HG03139 (cell line): Measurements from ENCODE around the gene TMEM170A.
"Not testable (repeated sequence)": the region's sequence is repeated elsewhere in the genome, so short reads cannot be mapped to it uniquely, and the experiment has no call there.

Experiments used
- ATAC-seq: cut with Tn5 transposase; IDR thresholded peaks from one replicate; pipeline ENCODE4 v1.9.1; 2021; ENCODE audit not compliant: unreplicated experiment

TMEM170A gene

DNA sequence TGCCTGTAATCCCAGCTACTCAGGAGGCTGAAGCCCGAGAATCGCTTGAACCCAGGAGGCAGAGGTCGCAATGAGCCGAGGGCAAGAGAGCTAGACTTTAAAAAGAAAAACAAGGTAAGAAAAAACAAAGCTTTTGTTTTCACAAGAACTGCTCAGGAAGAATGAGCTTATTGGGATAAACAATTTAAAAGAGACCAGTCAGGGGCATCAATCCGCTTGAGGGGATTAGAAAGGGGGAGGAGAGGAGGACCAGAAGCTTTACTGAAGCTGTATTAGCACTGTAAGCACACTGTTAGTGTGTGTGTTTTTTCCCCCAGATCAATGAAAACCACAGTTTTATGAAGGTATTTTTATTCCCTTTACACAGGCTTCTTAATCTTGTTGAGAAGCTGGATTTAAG lies 8.8 kb downstream of the TMEM170A start:
- ATAC-seq, result no peak

DNA sequence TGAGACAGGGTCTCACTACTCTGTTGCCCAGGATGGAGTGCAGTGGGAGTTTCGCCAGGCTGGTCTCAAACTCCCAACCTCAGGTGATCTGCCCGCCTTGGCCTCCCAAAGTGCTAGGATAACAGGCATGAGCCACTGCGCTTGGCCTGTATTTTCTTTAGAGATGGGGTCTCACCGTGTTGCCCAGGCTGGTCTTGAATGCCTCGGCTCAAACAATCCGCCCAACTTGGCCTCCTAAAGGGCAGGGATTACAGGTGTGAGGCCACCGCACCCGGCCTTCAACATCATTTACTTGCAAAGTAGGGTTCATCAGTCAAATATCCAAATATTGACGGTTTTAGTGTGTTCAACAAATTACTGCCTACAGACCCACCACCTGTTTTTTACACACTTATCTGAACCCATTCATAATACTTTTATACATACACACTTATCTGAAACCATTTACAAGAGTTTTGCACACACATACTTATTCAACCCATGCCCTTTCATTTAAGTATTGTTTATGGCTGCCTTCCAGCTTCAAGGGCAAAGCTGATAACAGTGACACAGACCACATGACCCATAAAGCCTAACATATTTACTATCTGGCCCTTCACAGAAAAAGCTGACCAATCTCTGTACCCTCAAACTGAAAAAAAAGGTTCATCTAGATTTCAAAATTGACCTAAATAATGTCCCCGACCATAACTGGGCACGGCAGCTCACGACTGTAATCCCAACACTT lies 11.9 kb downstream of the TMEM170A start:
- ATAC-seq, result no peak

DNA sequence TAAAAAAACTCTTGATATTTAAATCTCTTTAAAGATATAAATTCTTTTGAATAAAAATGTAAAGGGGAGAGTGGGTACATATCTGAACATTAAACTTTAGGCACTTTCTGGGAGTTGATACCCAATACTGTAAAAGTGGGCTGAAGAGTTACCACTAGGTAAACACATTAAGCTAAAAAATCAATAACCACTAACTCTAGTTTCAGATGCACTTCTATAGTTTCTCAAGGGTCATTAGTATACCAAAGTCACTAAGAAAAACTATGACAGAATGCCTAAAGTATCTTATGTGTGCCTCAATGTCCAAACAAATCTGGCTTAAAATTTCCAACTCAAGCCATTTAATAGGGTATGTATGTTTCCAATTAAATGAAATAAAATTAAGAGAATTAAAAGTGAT lies 18.1 kb downstream of the TMEM170A start:
- ATAC-seq, result no peak

DNA sequence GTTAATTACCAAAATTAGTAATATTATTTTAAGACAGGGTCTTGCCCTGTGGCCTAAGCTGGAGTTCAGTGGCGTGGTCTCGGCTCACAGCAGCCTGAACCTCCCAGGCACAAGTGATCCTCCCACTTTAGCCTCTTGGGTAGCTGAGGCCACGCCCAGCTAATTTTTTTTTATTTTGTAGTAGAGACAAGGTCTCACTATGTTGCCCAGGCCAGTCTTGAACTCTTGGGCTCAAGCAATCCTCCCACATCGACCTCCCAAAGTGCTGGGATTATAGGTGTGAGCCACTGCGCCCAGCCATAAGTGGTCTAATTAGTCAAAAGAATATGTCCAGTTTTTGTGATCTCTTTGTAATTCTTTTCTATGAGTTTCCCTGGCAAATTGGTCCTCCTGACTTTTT lies 19.2 kb downstream of the TMEM170A start:
- no peak for ATAC-seq

DNA sequence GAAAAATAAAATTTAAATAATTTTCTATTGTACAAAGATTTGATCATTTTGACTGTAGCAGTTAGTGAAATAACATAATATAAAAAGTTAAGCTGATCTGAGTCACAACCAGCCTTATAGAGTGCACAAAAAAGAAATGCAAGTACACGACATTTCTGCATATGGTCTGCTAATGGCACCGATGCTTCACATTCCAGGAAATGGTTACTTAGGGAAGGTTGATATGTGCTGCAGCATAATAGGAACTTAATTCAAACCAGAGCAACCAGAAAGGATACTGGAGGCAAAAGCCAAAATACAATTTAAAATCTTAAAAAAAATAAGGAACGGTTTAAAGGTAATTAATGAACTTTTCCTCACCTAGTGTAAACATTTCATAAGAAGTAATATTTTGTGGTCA lies 21.2 kb downstream of the TMEM170A start:
- ATAC-seq, result no peak

DNA sequence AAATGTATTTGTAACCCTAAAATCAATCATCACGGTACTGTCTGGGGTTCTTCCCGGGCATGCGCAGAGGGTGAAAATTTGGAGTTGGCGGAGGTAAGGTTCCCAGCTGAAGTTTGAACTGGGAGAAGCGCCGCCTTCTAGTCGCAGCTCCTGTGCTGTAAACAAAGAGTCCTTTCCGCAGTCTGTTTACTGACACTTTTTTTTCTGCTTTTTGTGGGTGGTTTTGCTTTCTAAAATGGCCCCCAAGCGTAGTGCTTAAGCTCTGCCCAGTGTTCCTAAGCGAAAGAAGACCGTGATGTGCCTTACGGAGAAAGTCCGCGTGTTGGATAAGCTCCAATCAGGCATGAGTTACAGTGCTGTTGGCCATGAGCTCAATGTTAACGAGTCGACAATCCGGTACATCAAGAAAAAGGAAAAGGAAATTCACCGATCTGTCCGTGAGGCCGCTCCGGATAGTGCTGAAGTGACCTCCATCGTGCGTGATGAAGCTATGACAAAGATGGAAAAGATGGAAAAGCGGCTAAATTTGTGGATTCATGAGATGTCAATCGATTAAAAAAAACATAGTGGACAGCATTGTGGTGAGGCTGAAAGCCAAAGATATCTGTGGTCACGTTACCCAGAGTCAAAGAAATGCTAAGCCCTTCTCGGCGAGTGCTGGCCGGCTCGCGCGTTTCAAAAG lies 30.6 kb downstream of the TMEM170A start:
- peak; percentile 66 for ATAC-seq

DNA sequence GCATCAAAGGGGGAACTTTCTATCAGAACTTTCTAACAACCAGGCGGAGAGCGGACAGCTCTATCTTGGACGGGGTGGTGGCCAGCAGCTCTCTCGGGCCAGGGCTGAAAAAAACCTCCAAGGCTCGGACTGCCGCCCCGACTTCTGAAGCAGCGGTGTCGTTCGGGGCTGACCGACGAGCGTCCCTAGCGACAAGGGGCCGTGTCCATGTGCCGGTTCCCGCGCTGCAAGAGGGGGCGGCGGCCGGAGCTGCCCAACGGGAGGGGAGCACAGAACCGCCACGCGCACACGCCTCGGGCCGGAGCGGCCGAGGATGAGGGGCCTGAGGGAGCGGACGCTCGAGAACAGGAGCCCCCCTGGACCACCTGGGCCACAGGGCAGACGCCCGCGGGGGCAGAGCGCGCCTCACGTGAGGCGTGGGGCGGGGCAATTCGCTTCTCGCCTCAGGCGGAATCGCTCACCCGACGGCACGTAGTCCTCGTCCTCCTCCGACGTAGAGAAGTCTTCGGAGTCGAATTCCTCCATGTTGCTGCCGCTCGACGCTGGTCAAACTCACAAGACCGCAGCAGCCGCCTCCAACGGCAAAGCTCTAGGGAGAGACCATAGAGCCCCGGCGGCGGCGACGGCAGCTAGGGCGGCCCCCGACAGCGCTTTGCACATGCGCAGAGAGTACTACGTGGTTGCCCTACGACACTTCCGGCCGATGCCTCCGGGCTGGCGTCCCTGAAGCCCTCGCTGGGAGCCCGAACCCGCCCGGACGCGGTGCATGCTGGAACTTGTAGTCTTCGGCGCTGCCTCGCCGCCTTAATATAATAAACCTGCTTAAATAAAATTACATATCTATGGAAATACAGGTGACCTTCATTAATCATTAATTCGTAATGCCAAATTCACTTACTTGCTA lies 31.4 kb downstream of the TMEM170A start, which contains the start of gene CFDP1:
Gene CFDP1 (minus strand): TSS at position 676 of the 904 bp plus-strand sequence. CDS start 151 bp downstream, at position 525.
- ATAC-seq, result peak; percentile 88

DNA sequence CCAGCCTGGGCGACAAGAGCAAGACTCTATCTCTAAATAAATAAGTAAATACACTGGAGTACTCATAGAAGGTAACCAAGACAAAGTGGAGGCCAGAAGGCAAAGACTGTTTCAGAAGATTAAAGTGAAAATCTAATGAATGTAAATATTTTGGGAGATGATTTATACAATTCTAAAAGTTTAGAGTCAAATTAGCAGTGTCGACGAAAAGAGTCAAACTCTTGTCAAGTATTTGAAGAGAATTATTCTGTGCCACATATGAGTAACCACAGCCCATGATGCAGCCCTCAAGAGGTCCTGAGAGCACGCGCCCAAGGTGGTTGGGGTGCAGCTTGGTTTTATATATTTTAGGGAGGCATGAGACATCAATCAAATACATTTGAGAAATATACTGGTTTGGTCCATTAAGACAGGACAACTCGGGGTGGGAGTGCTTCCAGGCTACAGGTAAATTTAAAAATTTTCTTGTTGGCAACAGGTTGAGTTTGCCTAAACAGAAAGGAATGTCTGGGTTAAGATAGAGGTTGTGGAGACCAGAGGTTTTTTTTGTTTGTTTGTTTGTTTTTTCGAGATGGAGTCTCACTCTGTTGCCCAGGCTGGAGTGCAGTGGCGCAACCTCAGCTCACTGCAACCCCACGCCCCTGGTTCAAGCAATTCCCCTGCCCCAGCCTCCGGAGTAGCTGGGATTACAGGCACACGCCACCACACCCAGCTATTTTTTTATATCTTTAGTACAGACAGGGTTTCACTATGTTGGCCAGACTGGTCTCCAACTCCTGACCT lies 34.7 kb downstream of the TMEM170A start:
- ATAC-seq, result no peak

DNA sequence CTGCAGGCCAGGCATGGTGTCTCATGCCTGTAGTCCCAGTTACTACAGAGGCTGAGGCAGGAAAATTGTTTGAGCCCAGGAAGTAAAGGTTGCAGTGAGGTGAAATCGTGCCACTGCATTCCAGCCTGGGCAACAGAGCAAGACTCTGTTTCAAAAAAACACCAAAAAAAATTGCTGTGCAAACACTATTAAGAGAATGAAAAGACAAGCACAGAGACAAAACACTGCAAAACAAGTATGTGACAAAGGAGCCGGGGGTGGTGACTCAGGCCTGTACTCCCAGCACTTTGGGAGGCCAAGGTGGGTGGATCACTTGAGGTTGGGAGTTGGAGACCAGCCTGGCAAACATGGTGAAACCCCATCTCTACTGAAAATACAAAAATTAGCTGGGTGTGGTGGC lies 38.0 kb downstream of the TMEM170A start:
- ATAC-seq, result not testable (repeated sequence)

DNA sequence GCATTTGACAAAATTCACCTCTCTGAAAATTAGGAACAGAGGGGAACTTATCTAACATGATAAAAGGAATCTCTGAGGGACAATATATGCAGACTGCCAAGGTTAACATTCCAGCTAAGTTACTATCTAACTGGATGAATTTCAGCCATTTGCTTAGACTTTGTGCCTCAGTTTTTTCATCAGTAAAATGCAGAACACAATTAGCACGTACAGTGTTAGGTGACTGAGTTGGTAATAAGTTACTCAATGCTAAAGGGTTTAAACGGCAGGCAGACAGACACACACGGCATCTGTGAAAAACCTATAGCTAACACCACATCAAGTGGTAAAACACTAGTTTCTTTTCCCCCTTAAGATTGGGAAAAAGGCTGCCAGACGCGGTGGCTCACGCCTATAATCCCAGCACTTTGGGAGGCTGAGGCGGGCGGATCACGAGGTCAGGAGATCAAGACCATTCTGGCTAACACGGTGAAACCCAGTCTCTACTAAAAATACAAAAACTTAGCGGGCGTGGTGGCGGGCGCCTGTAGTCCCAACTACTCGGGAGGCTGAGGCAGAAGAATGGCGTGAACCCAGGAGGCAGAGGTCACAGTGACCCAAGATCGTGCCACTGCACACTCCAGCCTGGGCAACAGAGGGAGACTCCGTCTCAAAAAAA lies 40.3 kb downstream of the TMEM170A start:
- not testable (repeated sequence) for ATAC-seq

DNA sequence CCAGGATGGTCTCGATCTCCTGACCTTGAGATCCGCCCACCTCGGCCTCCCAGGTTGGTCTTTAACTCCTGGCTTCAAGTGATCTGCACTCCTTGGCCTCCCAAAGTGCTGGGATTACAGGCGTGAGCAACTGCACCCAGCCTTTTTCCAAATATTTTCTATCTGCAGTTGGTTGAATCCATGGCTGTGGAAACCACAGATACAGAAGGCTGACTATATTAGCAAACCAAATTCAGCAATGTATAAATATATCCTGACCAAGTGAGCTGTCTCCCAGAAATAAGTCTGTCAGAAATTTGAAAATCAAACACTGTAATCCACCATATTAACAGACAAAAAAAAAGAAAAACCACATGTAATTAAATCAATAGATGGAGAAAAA lies 40.8 kb downstream of the TMEM170A start:
- ATAC-seq, result no peak

DNA sequence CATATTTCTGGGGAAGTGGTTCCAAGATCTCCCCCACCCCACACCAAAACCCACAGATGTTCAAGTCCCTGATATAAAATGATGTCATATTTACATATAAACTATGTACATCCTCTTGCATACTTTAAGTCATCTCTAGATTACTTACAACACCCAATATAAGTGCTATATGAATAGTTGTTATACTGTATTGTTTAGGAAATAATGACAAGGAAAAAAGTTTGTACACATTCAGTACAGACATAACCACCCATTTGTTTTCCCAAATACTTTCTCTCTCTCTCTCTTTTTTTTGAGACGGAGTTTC lies 42.7 kb downstream of the TMEM170A start:
- no peak for ATAC-seq

DNA sequence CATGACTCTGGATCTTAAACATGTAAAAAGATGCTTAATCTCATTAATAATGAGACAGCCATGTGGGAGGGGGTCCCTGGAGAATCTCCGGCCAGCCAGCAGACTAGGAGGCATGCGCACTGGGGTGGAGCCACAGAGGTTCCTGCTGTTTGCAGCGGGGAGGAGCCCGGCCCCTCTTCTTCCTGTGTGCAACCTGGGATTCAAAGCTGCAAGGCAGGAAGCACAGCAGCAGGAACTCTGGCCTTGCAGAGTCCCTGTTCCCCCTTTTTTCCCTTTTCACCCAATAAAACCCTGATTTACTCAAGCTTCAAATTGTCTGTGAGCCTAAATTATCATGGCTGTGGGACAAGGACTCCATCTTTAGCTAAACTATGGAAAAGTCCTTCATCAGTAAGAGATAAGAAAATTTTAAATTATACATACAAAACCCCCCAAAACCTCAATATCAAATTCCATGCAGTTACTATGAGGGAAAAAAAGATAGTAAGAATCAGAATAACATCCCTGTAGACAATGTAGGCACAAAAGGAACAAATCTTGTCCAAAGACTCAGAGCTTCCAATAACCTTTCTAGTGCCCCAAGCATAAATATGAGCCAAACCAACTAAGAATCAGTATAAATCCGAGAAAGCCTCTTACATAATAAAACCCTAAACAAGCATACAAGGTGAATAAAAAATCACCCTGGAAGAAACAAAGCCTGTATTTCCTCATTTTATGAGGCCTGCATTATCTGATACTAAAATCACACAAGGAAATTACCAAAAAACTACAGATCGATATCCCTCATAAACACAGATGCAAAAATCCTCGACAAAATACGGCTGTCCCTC lies 43.3 kb downstream of the TMEM170A start:
- peak; percentile 71 for ATAC-seq

DNA sequence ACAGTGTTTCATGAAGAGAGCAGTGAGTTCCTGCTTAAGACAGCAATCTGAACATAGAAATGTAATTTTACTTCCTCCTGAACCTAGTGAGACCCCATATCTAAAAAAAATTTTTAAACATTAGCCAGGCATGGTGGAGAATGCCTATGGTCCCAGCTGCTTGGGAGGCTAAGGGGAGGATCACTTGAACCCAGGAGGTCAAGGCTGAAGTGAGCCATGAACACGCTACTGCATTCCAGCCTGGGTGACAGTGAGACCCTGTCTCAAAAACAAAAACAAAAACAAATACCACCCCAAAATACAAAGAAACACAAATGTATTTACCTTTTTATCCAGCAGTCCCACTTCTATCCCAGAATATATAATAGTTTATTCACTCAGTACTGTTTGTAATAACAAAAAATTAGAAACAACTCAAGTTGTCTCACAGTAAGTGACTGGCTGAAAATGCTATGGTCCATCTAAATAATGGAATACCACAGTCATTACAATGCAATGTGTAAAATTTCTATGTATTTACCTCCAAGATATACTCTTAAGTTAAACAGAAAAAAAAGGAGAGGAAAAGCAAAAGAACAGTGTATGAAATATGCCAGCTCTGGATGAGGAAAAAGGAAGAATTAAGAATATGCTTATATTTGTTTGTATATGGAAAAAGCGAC lies 47.5 kb downstream of the TMEM170A start:
- no peak for ATAC-seq

DNA sequence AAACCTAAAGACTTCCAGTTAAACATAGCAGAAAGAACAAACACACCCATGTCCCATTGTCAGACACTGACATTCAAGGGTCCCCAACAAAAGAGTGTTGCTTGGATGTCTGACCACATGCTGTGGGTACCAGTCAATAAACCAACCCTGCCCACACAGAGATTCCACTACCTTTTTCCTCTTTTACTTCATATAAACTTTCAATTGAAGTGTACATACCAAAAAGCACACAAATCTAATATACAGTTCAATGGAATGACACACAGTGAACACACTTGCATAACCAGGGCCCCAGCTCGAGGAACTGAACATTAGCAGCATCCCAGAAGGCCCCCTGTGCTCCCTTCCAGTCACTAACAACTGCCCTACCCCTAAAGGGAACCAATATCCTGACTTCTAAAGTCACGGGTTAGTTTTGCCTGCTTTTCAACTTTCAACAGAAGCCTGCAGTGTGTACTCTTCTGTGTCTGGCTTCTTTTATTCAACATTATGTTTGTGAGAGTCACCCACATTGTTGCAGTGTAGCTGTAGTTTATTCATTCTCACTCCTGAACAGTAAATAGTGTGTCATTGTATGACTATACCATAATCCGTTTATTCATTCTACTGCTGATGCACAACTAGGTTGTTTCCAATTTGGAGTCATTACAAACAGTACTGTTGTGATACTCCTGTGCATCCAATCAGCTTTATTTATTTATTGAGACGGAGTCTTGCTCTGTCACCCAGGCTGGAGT lies 49.2 kb downstream of the TMEM170A start:
- ATAC-seq, result no peak

DNA sequence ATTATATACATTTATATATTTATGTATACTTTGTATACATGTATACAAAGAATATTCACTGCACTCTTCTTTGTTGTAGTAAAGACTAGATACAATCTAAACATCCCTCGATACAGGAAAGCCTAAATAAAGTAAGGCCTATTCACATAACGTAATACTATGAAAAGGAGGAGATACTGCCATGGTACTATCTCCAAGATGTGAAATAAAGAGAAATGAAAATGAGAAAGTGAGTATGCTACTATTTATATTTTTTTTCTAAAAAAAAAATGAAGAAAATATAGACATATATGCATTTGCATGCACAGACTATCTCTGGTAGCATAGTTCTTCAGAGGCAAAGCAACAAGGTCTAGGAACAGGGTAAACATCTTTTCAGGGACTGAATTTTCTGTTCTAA lies 50.5 kb downstream of the TMEM170A start:
- no peak for ATAC-seq

DNA sequence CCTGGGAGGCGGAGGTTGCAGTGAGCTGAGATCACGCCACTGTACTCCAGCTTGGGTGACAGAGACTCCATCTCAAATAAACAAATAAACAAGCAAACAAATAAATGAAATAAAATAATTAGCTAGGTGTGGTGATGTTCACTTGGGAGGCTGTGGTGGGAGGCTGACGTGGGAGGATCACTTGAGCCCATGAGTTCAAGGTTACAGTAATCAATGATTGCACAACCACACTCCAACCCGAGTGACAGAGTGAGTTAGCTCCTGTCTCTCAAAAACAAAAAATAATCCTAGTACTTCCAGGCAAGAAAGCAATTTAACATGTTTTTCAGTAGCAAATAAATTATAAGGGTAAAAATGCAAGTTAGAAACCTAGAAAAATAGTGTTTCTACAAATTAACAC lies 57.5 kb downstream of the TMEM170A start:
- no peak for ATAC-seq

DNA sequence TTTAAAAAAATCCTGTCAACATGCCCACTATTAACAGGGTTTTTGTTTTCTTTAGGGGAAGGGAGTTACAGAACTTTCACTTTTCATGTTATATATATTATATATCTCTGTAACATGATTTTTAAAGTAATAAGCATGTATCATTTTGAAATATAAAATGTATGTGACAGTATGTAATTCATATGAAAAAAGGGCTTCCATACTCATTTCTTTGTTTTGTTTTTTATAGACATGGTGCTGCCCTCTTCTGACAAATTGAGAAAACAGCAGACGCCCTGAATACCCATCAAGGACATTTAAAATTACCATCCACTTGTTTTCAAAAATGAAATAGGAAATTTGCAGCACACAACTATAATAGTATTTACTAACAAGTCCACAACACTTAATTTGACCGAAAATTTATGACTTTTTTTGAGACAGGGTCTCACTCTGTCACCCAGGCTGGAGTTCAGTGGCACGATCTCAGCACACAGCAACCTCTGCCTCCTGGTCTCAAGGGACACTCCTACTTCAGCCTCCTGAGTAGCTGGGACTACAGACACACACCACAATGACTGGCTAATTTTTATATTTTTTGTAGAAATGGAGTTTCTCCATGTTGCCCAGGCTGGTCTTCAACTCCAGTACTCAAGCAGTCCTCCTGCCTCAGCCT lies 61.5 kb downstream of the TMEM170A start:
- ATAC-seq, result no peak
